OCI-LY7 (cell line): ENCODE results near the gene PLCXD3. TPM values are rescaled to one million over a fixed set of nuclear protein-coding genes. Genes with fewer than 3 reads are reported as not detected.

Experiments
- BruUV-seq: library from RNA; stranded (reverse); fragments of 400-500 nt; replicated peaks from 2 replicates; lab custom pipeline; 2021; lab: Mats Ljungman, UMichigan
- CTCF ChIA-PET: fragments of 300-600 bp; sonication (Branson Sonifier 250); formaldehyde crosslinking; loops from one replicate; lab custom pipeline; 2022; ENCODE audit warnings: antibody characterized with exemption; ENCODE audit not compliant: unreplicated experiment; lab: Charles Lee
- POLR2A ChIA-PET: fragments of 300-600 bp; sonication (Branson Sonifier 250); formaldehyde crosslinking; loops from one replicate; lab custom pipeline; 2022; ENCODE audit warnings: antibody characterized with exemption; lab: Charles Lee
- DNase-seq: peaks from one replicate; pipeline ENCODE4 v3.0.0-alpha.2; 2015; ENCODE audit warnings: low spot score
- H2AFZ ChIP-seq: fragments of 200-600 bp; sonication (generic), shearing (Covaris generic); 2 replicates; pipeline ENCODE4 v1.6.1; 2014; ENCODE audit warnings: mild to moderate bottlenecking, antibody characterized with exemption, low read length, moderate library complexity
- H3K27ac ChIP-seq: fragments of 200-600 bp; sonication (generic); 2 replicates; pipeline ENCODE4 v1.5.1; 2014; ENCODE audit warnings: mixed run types, low read depth, mild to moderate bottlenecking, moderate library complexity, low read length, inconsistent platforms; ENCODE audit not compliant: poor library complexity, severe bottlenecking
- H3K36me3 ChIP-seq: fragments of 200-600 bp; sonication (generic); 2 replicates; pipeline ENCODE4 v1.6.1; 2014; ENCODE audit warnings: mild to moderate bottlenecking, antibody characterized with exemption, low read length, moderate library complexity, mixed read lengths; ENCODE audit not compliant: insufficient read depth
- H3K4me1 ChIP-seq: fragments of 200-600 bp; sonication (generic); 2 replicates; pipeline ENCODE4 v1.5.1; 2014; ENCODE audit warnings: mild to moderate bottlenecking, low read length; ENCODE audit not compliant: insufficient read depth, poor library complexity, severe bottlenecking
- H3K4me2 ChIP-seq: fragments of 200-600 bp; sonication (generic); 2 replicates; pipeline ENCODE4 v1.6.1; 2014; ENCODE audit warnings: mild to moderate bottlenecking, low read length
- H3K4me3 ChIP-seq: fragments of 200-600 bp; sonication (generic); 2 replicates; pipeline ENCODE4 v1.5.1; 2014; ENCODE audit warnings: mild to moderate bottlenecking, low read depth, low read length; ENCODE audit not compliant: poor library complexity, severe bottlenecking
- H3K79me2 ChIP-seq: fragments of 200-600 bp; sonication (generic); 2 replicates; pipeline ENCODE4 v1.6.1; 2016; ENCODE audit warnings: low read depth, mild to moderate bottlenecking, low read length, moderate library complexity, mixed read lengths; ENCODE audit not compliant: insufficient read depth
- H3K9me2 ChIP-seq: fragments of 200-600 bp; sonication (generic); 2 replicates; pipeline ENCODE4 v1.6.1; 2016; ENCODE audit warnings: mild to moderate bottlenecking, low read length, mixed read lengths; ENCODE audit not compliant: insufficient read depth
- H3K9me3 ChIP-seq: fragments of 200-600 bp; sonication (generic); 2 replicates; pipeline ENCODE4 v1.6.1; 2014; ENCODE audit warnings: mild to moderate bottlenecking, mixed run types, low read length, mixed read lengths
- H4K20me1 ChIP-seq: fragments of 200-600 bp; sonication (generic); 2 replicates; pipeline ENCODE4 v1.6.1; 2014; ENCODE audit warnings: mild to moderate bottlenecking, antibody characterized with exemption, low read length, moderate library complexity, mixed read lengths; ENCODE audit not compliant: insufficient read depth
- EZH2phosphoT487 ChIP-seq: fragments of 200-600 bp; sonication (generic); IDR thresholded peaks from 2 replicates; pipeline ENCODE4 v1.6.1; 2018; ENCODE audit warnings: low read depth, borderline replicate concordance, mild to moderate bottlenecking, mixed run types, antibody characterized with exemption, low read length, moderate library complexity, mixed read lengths
- intact Hi-C: fragments of 100-400 bp; cut with micrococcal nuclease; formaldehyde crosslinking; loops from one replicate; pipeline ENCODE4 v1.10.0; 2022; ENCODE audit not compliant: unreplicated experiment
- total RNA-seq, 2 experiments: library from RNA; depleted of rRNA in 1 of 2; stranded (reverse); fragments of >200 nt in 1 of 2; shearing (Covaris generic) in 1 of 2; gene quantifications; 2 replicates each; pipeline ENCODE4 v1.2.3, GENCODE V29; 2014 to 2022
- TF ChIP-seq, protein P1 (sequence below): fragments of 200-600 bp; sonication (generic); conservative IDR thresholded peaks from 2 replicates; pipeline ENCODE4 v1.5.1; 2014; ENCODE audit warnings: mild to moderate bottlenecking, antibody characterized with exemption, low read length, moderate library complexity, mixed read lengths

Gene PLCXD3
- total RNA-seq, 2 experiments from 2014 or later = not detected

DNA sequence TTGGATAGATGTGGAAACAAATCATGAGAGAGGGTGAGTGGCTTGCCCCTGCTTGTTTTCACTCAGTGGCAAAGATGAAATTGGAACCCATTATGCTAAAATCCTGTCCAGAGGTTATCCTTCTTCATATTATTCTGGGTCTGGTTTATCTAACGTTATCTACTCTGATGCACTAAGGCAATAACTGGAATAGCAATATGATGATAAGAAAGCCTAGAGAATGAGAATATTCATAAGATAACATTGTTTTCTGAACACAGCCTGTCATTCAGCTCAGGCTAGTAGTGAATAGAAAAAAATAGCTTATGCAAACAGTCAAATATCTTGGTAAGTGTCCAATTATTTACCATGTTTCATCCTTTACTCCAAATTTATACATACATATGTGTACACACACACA lies 165.1 kb downstream of the PLCXD3 start:
- Histone ChIP-seq H3K36me3 (no peaks in the 10 kb centered on the region), H3K4me1 (no peaks in the 10 kb centered on the region), H3K4me2 (no peak overlapping the region), H3K9me2 (no peaks in the 10 kb centered on the region), H4K20me1 (no peaks in the 10 kb centered on the region), H3K27ac (no peak overlapping the region), H3K9me3 (no peaks in the 10 kb centered on the region), H3K79me2 (no peaks in the 10 kb centered on the region), H2AFZ (no peak overlapping the region), H3K4me3 (no peak overlapping the region)
- ChIA-PET CTCF (no interaction called here), POLR2A (no interaction called here)
- no peak for DNase-seq
- intact Hi-C loops = no loop called here
- BruUV-seq = no TSS peak
- TF ChIP-seq, protein P1, sequence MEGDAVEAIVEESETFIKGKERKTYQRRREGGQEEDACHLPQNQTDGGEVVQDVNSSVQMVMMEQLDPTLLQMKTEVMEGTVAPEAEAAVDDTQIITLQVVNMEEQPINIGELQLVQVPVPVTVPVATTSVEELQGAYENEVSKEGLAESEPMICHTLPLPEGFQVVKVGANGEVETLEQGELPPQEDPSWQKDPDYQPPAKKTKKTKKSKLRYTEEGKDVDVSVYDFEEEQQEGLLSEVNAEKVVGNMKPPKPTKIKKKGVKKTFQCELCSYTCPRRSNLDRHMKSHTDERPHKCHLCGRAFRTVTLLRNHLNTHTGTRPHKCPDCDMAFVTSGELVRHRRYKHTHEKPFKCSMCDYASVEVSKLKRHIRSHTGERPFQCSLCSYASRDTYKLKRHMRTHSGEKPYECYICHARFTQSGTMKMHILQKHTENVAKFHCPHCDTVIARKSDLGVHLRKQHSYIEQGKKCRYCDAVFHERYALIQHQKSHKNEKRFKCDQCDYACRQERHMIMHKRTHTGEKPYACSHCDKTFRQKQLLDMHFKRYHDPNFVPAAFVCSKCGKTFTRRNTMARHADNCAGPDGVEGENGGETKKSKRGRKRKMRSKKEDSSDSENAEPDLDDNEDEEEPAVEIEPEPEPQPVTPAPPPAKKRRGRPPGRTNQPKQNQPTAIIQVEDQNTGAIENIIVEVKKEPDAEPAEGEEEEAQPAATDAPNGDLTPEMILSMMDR = no peak
- TF ChIP-seq EZH2phosphoT487 = no peak

DNA sequence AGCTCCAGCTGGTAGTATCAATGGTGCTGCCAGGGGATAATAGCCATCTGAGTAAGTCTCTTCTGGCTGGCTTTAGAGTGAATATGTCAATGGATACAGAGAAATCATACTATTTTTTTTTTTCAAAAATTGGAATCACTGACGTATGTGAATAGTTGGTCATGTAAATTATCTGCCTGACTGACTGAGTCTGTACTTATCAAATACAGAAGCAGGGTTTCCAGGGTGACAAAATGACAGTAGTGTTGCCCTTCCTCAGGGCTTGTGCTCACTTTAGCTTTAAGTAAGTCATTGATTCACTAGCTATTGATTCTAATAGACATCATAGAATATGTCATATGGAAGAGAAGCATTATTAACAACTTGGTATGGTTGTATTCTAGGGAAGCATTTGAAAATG lies 171.1 kb downstream of the PLCXD3 start:
- no peaks in the 10 kb centered on the region for H3K4me1 ChIP-seq
- POLR2A ChIA-PET = interaction anchor here (1.0 kb wide), 1 partner anchor 9 kb away, joined by 4 read pairs; no protein-coding TSS in a partner anchor
- BruUV-seq = no TSS peak

DNA sequence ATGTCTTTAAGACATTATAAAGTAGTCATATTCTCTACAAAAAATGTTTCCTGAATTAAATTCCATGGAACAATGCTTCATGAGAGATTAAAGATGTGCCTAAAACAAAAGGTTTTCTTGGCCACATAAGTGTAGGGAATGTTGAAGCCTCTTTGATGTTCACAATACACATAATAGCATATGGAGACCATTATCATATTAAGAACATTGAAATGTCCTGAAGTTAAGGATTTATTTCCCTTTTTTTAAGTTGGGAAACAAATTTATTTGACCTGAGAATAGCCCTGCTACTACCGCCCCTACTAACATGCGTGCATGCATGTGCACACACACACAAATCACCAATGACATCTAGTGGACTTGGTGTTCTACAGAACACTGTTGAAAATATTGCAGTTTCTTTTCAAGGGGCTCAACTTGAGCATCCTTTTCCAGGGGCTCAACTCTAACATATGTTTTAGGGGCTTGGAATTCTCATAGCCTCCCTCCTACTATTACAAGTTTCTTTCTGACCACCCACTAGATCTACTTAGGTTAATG lies 172.2 kb downstream of the PLCXD3 start:
- H3K9me2 ChIP-seq = no peaks in the 10 kb centered on the region
- H3K4me1 ChIP-seq = no peaks in the 10 kb centered on the region
- H3K9me3 ChIP-seq = no peaks in the 10 kb centered on the region
- no peak for TF ChIP-seq EZH2phosphoT487
- TF ChIP-seq, protein P1 = no peak
- ChIA-PET POLR2A (interaction anchor here (1.0 kb wide), 1 partner anchor 10 kb away, joined by 4 read pairs; no protein-coding TSS in a partner anchor), CTCF (no interaction called here)
- intact Hi-C loops = no loop called here
- no peaks in the 10 kb centered on the region for H4K20me1 ChIP-seq
- no peak for DNase-seq
- no peak overlapping the region for H3K27ac ChIP-seq
- H3K4me3 ChIP-seq = no peak overlapping the region
- no peaks in the 10 kb centered on the region for H3K79me2 ChIP-seq
- no peaks in the 10 kb centered on the region for H3K36me3 ChIP-seq
- H3K4me2 ChIP-seq = no peak overlapping the region
- BruUV-seq = no TSS peak
- H2AFZ ChIP-seq = no peak overlapping the region

More for the DNA sequence above, 171.1 kb downstream of the PLCXD3 start:
- no peak overlapping the region for H3K4me2 ChIP-seq
- H3K27ac ChIP-seq = no peak overlapping the region
- no peak for DNase-seq
- no peak overlapping the region for H2AFZ ChIP-seq
- TF ChIP-seq, protein P1 = no peak
- TF ChIP-seq EZH2phosphoT487 = no peak
- CTCF ChIA-PET = no interaction called here
- intact Hi-C loops = no loop called here
- H3K9me3 ChIP-seq = no peaks in the 10 kb centered on the region
- H3K4me3 ChIP-seq = no peak overlapping the region
- no peaks in the 10 kb centered on the region for H3K79me2 ChIP-seq
- H4K20me1 ChIP-seq = no peaks in the 10 kb centered on the region
- no peaks in the 10 kb centered on the region for H3K9me2 ChIP-seq
- H3K36me3 ChIP-seq = no peaks in the 10 kb centered on the region
